Esophagus (tissue), 2 donors: Measurements from ENCODE around the gene ISM2. TPM values are rescaled to one million over a fixed set of nuclear protein-coding genes. Genes with fewer than 3 reads are reported as not detected.
"Not testable (repeated sequence)": the region's sequence is repeated elsewhere in the genome, so short reads cannot be mapped to it uniquely, and the experiment has no call there.

Source experiments
- H3K27ac ChIP-seq, 2 donors: one replicate each; pipeline ENCODE4 v1.5.1; 2013; ENCODE audit warnings: low read depth in 2 of 2, mild to moderate bottlenecking in 2 of 2, inconsistent platforms in 1 of 2, low read length in 1 of 2, moderate library complexity in 1 of 2
- H3K27me3 ChIP-seq, 2 donors: one replicate each; pipeline ENCODE4 v1.6.1; 2013; ENCODE audit warnings: low read length in 2 of 2, control low read depth in 1 of 2, mild to moderate bottlenecking in 1 of 2; ENCODE audit not compliant: insufficient read depth in 2 of 2, control insufficient read depth in 1 of 2
- H3K36me3 ChIP-seq, 2 donors: one replicate each; pipeline ENCODE4 v1.6.1; 2013; ENCODE audit warnings: low read length in 1 of 2; ENCODE audit not compliant: control insufficient read depth in 2 of 2, insufficient read depth in 2 of 2
- H3K4me1 ChIP-seq, 2 donors: one replicate each; pipeline ENCODE4 v1.6.1; 2013; ENCODE audit warnings: low read length in 1 of 2; ENCODE audit not compliant: control insufficient read depth in 2 of 2, insufficient read depth in 2 of 2
- H3K4me3 ChIP-seq, 2 donors: one replicate each; pipeline ENCODE4 v1.5.1; 2013; ENCODE audit warnings: low read length in 2 of 2, mild to moderate bottlenecking in 2 of 2, low read depth in 1 of 2, moderate library complexity in 1 of 2
- H3K9me3 ChIP-seq, 2 donors: one replicate each; pipeline ENCODE4 v1.6.1; 2013; ENCODE audit warnings: mild to moderate bottlenecking in 2 of 2, low read depth in 1 of 2, low read length in 1 of 2, moderate library complexity in 1 of 2; ENCODE audit not compliant: control insufficient read depth in 2 of 2, insufficient read depth in 1 of 2
- WGBS, 2 donors: extraction: QIAGEN DNeasy Blood & Tissue Kit; methylation state at CpG; one replicate each; pipeline ENCODE4 v1.1.7; 2013; 5-methylcytosine and 5-hydroxymethylcytosine counted together
- polyA plus RNA-seq, 2 donors: library from polyadenylated mRNA; stranded (reverse); fragments of 200-250 nt; gene quantifications; one replicate each; pipeline ENCODE4 v1.2.3, GENCODE V29; 2013
- donor health status: healthy with polysubstance abuse.
- donor health status: Bipolar disorder and iron deficiency.

Gene ISM2
- polyA plus RNA-seq, 2 donors: 0.12 to 0.16 TPM

DNA sequence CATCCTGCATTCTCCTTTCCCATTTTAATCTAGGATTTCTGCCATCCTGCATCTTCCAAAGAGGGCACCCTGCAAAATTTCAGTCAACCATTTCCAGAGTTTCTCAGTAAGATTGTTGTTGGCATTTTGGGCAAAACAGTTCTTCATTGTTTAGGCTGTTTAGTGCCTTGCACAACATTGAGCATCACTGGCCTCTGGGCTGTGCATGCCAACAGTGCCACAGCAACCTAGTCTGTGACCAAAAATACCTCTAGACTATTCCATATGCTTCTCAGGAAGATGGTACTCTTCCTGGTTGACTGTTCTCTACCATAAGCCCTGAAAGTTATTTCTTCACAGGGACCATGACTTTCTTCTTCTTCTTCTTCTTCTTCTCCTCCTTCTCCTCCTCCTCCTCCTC is 32.5 kb upstream of the ISM2 start:
- H3K36me3 ChIP-seq: no peaks in the 10 kb centered on the region
- H3K4me1 ChIP-seq: no peaks in the 10 kb centered on the region
- no peaks in the 10 kb centered on the region for H3K27me3 ChIP-seq
- no peak overlapping the region for H3K27ac ChIP-seq
- H3K4me3 ChIP-seq: no peak overlapping the region
- H3K9me3 ChIP-seq: no peaks in the 10 kb centered on the region

DNA sequence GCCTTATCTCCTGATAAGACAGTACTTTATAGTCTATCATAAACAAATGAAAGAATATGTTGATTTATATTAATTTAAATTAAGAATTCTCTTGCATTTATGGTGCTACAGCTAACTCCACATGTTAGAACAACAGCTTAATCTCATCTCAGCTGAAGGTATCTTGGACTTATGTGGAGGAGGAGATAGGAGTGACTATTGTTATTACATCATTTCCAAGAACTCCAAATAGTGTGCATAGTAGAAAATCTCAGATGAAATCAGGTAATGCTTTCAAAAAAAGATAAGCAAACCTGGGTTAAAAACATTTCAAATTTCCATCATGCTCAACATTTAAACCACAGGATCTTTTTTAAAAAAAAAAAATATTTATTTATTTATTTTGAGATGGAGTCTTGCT is 31.3 kb upstream of the ISM2 start:
- Histone ChIP-seq H3K27ac (no peak overlapping the region), H3K36me3 (no peaks in the 10 kb centered on the region), H3K9me3 (no peaks in the 10 kb centered on the region), H3K27me3 (no peaks in the 10 kb centered on the region), H3K4me3 (no peak overlapping the region), H3K4me1 (no peaks in the 10 kb centered on the region)

GRCh38 chr14:77529213-77529612 is 30.6 kb upstream of the ISM2 start:
- Histone ChIP-seq H3K4me3 (no peak overlapping the region), H3K27ac (no peak overlapping the region), H3K9me3 (no peaks in the 10 kb centered on the region), H3K27me3 (no peaks in the 10 kb centered on the region), H3K36me3 (no peaks in the 10 kb centered on the region), H3K4me1 (no peaks in the 10 kb centered on the region)
- 62 to 77% methylated on average over 2 of the region's 2 CpGs for WGBS, 2 donors

DNA sequence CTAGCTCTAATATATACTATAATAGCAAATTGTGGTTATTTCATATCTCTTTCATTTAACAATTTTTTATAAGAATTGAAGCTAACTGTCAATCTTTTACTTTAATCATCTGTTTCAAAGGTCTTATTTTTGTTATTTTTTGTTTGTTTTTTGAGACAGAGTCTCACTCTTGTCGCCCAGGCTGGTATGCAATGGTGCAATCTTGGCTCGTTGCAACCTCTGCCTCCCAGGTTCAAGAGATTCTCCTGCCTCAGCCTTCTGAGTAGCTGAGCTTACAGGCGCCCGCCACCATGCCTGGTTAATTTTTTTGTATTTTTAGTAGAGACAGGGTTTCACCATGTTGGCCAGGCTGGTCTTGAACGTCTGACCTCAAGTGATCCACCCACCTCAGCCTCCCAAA is 30.1 kb upstream of the ISM2 start:
- 88 to 91% methylated on average over 5 of the region's 5 CpGs for WGBS, 2 donors
- not testable (repeated sequence) for H3K4me3 ChIP-seq, H3K27ac ChIP-seq, H3K4me1 ChIP-seq, H3K27me3 ChIP-seq, H3K36me3 ChIP-seq, H3K9me3 ChIP-seq

DNA sequence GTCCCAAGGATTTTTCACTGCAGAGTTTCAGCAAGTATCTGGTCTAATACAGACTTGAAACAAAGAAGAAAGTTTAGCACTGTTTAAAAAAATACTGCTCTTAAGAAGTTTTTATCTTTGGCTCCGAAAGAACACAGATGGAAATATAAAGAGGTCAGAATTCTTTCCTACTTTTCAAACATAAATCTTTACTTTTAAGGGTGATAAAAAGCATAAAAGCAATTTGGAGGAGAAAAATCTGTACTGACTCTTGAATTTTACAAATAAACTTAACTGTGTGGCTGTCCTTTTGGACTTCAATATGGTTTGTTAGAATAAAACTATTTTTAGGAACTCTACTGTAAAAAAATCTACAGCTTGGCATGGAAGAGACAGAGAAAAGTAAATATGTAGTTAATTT is 27.6 kb upstream of the ISM2 start:
- no peak overlapping the region for H3K27ac ChIP-seq
- no peaks in the 10 kb centered on the region for H3K4me1 ChIP-seq
- no peaks in the 10 kb centered on the region for H3K9me3 ChIP-seq
- H3K36me3 ChIP-seq: peaks cover 0 to 4% of the 10 kb centered on the region in 2 donors
- H3K27me3 ChIP-seq: no peaks in the 10 kb centered on the region
- H3K4me3 ChIP-seq: no peak overlapping the region
- WGBS, 2 donors: 63 to 66% methylated on average over 1 of the region's 1 CpG

DNA sequence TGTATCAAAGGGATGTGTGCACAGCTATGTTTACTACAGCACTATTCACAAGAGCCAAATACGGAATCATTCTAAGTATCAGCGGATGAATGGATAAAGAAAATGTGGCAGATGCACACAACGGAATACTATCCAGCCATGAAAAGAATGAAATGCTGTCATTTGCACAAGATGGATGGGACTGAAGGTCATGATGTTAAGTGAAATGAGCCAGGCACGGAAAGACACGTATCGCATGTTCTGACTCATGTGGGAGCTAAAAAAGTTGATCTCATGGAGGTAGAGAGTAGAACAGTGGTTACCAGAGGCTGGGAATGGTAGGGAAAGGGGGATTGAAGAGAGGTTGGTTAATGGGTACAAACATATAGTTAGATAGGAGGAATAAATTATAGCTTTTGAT is 25.9 kb upstream of the ISM2 start:
- H3K27ac ChIP-seq: no peak overlapping the region
- no peaks in the 10 kb centered on the region for H3K27me3 ChIP-seq
- H3K9me3 ChIP-seq: no peaks in the 10 kb centered on the region
- 91 to 95% methylated on average over 6 of the region's 6 CpGs for WGBS, 2 donors
- no peaks in the 10 kb centered on the region for H3K4me1 ChIP-seq
- H3K4me3 ChIP-seq: no peak overlapping the region
- peaks cover 0 to 7% of the 10 kb centered on the region in 2 donors for H3K36me3 ChIP-seq

DNA sequence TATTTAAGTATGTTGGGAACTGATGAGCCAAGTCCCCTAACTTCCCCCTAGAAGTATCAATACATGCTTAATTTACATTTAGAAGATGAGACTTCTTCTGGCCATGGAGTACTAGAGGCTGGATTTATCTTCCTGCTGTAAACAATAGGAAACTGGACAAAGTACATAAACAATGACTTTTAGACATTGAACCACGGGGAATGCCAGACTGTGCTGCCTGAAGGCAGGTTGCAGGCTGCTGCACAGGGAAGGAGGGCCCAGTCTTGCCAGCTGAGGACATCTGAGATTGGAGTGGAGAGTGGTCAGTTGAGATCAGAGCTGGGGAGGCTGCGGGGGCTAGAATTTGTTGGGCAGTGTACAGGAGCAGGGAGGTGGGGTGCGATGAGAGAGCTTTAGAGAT is 24.5 kb upstream of the ISM2 start:
- 84% methylated on average over 3 of the region's 3 CpGs for WGBS, 2 donors
- peaks cover 0 to 7% of the 10 kb centered on the region in 2 donors for H3K36me3 ChIP-seq
- no peak overlapping the region for H3K27ac ChIP-seq

DNA sequence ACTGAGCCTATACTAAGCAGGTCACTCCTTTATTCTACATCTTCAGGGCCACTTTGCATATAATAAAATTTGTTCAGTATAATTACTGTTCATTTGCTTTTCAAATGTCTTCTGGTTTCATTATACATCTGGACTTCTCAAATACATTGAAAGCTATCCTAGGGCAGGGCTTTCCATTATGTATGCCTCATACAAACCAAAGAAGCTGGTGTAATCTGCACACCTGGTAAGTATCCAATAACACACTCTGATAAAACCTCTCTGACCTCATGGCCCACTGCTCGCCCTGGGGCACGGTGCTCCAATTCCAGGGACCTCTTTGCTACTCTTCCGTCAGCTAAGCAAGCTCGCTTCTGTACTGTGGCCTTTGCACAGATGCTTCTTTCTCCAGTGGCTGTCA is 21.9 kb upstream of the ISM2 start:
- WGBS, 2 donors: 88 to 95% methylated on average over 4 of the region's 4 CpGs
- Histone ChIP-seq H3K4me1 (no peaks in the 10 kb centered on the region), H3K4me3 (no peak overlapping the region), H3K36me3 (peaks cover 0 to 7% of the 10 kb centered on the region in 2 donors), H3K9me3 (no peaks in the 10 kb centered on the region), H3K27me3 (no peaks in the 10 kb centered on the region), H3K27ac (no peak overlapping the region)

More for the DNA sequence above, 24.5 kb upstream of the ISM2 start:
- Histone ChIP-seq H3K4me3 (no peak overlapping the region), H3K4me1 (no peaks in the 10 kb centered on the region), H3K27me3 (no peaks in the 10 kb centered on the region), H3K9me3 (no peaks in the 10 kb centered on the region)

DNA sequence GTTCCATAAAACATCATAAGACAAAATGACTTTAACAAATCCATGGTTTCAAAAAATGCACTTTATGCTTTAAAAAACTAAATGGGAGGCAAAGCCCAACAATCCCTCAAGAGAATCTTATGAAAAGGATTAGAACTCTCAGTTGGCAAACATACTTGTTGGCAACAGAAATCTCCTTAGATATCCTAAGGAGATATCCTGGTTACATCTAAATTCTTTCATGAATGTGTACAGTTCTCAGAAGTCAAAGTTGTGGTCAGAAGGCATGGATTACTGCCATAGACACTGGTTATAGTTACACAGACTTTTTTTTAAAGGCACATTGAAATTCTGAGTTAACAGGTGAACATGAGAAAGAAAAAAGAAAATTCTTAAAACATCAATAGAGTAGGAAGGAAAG is 17.5 kb upstream of the ISM2 start:
- H3K4me1 ChIP-seq: no peaks in the 10 kb centered on the region
- peaks cover 11 to 14% of the 10 kb centered on the region in 2 donors for H3K36me3 ChIP-seq
- no peaks in the 10 kb centered on the region for H3K9me3 ChIP-seq
- no peak overlapping the region for H3K4me3 ChIP-seq
- no peak overlapping the region for H3K27ac ChIP-seq
- H3K27me3 ChIP-seq: no peaks in the 10 kb centered on the region

GRCh38 chr14:77511486-77512162 is 13.0 kb upstream of the ISM2 start:
- no peak overlapping the region for H3K4me3 ChIP-seq
- 91 to 94% methylated on average over 8 of the region's 8 CpGs for WGBS, 2 donors

More at GRCh38 chr14:77511486-77512162, 13.0 kb upstream of the ISM2 start:
- peaks cover 15 to 18% of the 10 kb centered on the region in 2 donors for H3K36me3 ChIP-seq
- H3K4me1 ChIP-seq: no peaks in the 10 kb centered on the region
- no peaks in the 10 kb centered on the region for H3K9me3 ChIP-seq
- H3K27me3 ChIP-seq: no peaks in the 10 kb centered on the region
- no peak overlapping the region for H3K27ac ChIP-seq
